Measurements from ENCODE around the gene GBF1. TPM values are rescaled to one million over a fixed set of nuclear protein-coding genes. Genes with fewer than 3 reads are reported as not detected.

Gene GBF1
- total and polyA plus RNA-seq, 12 donors: 20.7 to 60.5 (median 49.3) TPM

DNA sequence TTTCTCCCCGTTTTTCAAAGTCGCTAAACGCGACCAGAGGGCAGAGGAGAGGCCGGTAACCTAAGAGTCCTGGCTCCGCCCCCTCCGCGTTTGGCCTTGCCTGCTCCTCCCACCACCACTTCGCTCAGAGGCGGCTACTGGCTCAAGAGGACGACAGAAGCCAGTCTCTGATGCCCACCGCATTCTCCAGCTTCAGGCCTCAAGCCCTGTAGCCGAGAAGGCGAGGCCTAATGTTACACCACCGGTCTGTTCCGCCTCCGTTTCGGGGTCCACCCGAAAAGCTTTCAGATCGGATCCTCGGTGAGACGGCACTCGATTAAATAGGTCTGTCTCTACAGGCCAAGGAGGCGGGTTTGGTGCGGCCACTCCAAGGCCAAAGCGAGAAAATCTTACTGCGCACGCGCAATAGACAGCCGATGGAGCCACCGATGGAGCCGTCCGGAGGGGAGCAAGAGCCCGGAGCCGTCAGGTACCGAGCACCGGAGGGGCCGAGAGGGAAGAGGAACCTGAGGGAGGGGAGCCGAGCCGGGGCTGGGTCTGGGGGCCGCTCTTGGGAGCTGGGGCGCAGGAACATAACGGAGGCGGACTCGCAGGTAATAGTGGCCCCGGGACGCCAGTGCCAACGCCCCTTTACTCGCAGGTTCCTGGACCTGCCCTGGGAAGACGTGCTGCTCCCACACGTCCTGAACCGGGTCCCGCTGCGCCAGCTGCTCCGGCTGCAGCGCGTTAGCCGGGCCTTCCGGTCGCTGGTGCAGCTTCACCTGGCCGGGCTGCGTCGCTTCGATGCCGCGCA, 175.6 kb downstream of the GBF1 start, which contains the start of gene FBXL15:
TSS of gene FBXL15 (plus strand) at position 123 of the 793 bp plus-strand sequence. CDS start at position 417, 294 bp downstream.
- intact Hi-C loops (cut with DNase I): loop anchor here in 4 of 10 donors (1.0 to 10.0 kb wide), 4 partner anchors 41 to 252 kb away; partner anchors contain the start of genes ACTR1A (in 2 of the 4) and SUFU (in 2 of the 4)

GRCh38 chr10:102421507-102421756, 176.1 kb downstream of the GBF1 start:
- Histone ChIP-seq H3K27ac (peak overlapping the region; percentile 70 to 97 (median 91)), H3K27me3 (peaks cover 0 to 28% (median 26%) of the 10 kb centered on the region in 7 donors), H3K4me3 (peak overlapping the region; percentile 80 to 100 (median 94)), H3K4me1 (peaks cover 15 to 40% (median 36%) of the 10 kb centered on the region in 9 donors), H3K9me3 (no peaks in the 10 kb centered on the region), H3K36me3 (peaks cover 0 to 24% (median 0%) of the 10 kb centered on the region in 9 donors)
- DNase-seq: no peak
- ATAC-seq: no peak
- intact Hi-C loops (cut with DNase I): loop anchor here in 4 of 10 donors (1.0 to 10.0 kb wide), 4 partner anchors 41 to 252 kb away; partner anchors contain the start of genes ACTR1A (in 2 of the 4) and SUFU (in 2 of the 4)
- no peak for TF ChIP-seq CTCF (IDR thresholded peaks at IDR 0.05)
- WGBS, 2 donors: 0% methylated on average over 14 of the region's 14 CpGs

More for the DNA sequence above, 175.6 kb downstream of the GBF1 start, which contains the start of gene FBXL15:
- TF ChIP-seq CTCF (IDR thresholded peaks at IDR 0.05): peak in 2 of 9 donors; percentile 3 to 17
- peaks cover 0 to 24% (median 0%) of the 10 kb centered on the region in 9 donors for H3K36me3 ChIP-seq
- H3K27me3 ChIP-seq: peaks cover 0 to 33% (median 31%) of the 10 kb centered on the region in 7 donors
- WGBS, 2 donors: 0% methylated on average over 66 of the region's 66 CpGs
- DNase-seq: peak; percentile 94 to 97
- no peaks in the 10 kb centered on the region for H3K9me3 ChIP-seq
- H3K27ac ChIP-seq: peak within 1 kb of the TSS; percentile 70 to 97 (median 91)
- H3K4me1 ChIP-seq: peaks cover 15 to 40% (median 36%) of the 10 kb centered on the region in 9 donors
- peak; percentile 87 to 96 (median 92) for ATAC-seq
- peak within 1 kb of the TSS; percentile 80 to 100 (median 94) for H3K4me3 ChIP-seq

GRCh38 chr10:102421757-102422512, 176.6 kb downstream of the GBF1 start:
- intact Hi-C loops (cut with DNase I): loop anchor here in 4 of 10 donors (1.0 to 10.0 kb wide), 5 partner anchors 27 to 253 kb away; partner anchors contain the start of genes ACTR1A (in 2 of the 4), SUFU (in 2 of the 4) and NFKB2 (in 1 of the 4)
- H3K27ac ChIP-seq: peak overlapping the region; percentile 70 to 97 (median 91)
- ATAC-seq (peak in 7 of 8 donors; percentile 1 to 40 (median 5)), DNase-seq (no peak)
- no peak for TF ChIP-seq CTCF (IDR thresholded peaks at IDR 0.05)
- peaks cover 0 to 25% (median 0%) of the 10 kb centered on the region in 9 donors for H3K36me3 ChIP-seq
- 1% methylated on average over 55 to 62 of the region's 62 CpGs for WGBS, 2 donors
- H3K9me3 ChIP-seq: no peaks in the 10 kb centered on the region
- H3K4me3 ChIP-seq: peak overlapping the region; percentile 80 to 100 (median 94)
- H3K27me3 ChIP-seq: peaks cover 0 to 23% (median 21%) of the 10 kb centered on the region in 7 donors
- H3K4me1 ChIP-seq: peaks cover 15 to 40% (median 36%) of the 10 kb centered on the region in 9 donors
